Activated naive CD8-positive, alpha-beta T cell treated with anti-CD3 and anti-CD28 coated beads for 36 hours (primary cell): ENCODE measurements around the gene NELL1. TPM values are rescaled to one million over a fixed set of nuclear protein-coding genes. Genes with fewer than 3 reads are reported as not detected.

Experiments
- DNase-seq: peaks from one replicate; pipeline ENCODE4 v3.0.0; 2021
- H3K27ac Mint-ChIP-seq: one replicate; pipeline ENCODE4 v1.8.0; 2022; ENCODE audit warnings: mild to moderate bottlenecking, moderate library complexity, mixed read lengths
- H3K27me3 Mint-ChIP-seq: one replicate; pipeline ENCODE4 v1.8.0; 2022; ENCODE audit warnings: mild to moderate bottlenecking, mixed read lengths
- H3K36me3 Mint-ChIP-seq: one replicate; pipeline ENCODE4 v1.8.0; 2021; ENCODE audit warnings: mild to moderate bottlenecking, mixed read lengths
- H3K4me1 Mint-ChIP-seq: one replicate; pipeline ENCODE4 v1.8.0; 2021; ENCODE audit warnings: mixed read lengths
- H3K4me3 Mint-ChIP-seq: one replicate; pipeline ENCODE4 v1.8.0; 2022; ENCODE audit warnings: mild to moderate bottlenecking, moderate library complexity, mixed read lengths
- H3K9me3 Mint-ChIP-seq: one replicate; pipeline ENCODE4 v1.8.0; 2022; ENCODE audit warnings: mixed read lengths
- total RNA-seq, 2 experiments: library from RNA; stranded (reverse); gene quantifications; one replicate each; pipeline ENCODE4 v1.2.3, GENCODE V29; 2021

The NELL1 gene
- total RNA-seq, 2 experiments from 2014 or later = not detected

DNA sequence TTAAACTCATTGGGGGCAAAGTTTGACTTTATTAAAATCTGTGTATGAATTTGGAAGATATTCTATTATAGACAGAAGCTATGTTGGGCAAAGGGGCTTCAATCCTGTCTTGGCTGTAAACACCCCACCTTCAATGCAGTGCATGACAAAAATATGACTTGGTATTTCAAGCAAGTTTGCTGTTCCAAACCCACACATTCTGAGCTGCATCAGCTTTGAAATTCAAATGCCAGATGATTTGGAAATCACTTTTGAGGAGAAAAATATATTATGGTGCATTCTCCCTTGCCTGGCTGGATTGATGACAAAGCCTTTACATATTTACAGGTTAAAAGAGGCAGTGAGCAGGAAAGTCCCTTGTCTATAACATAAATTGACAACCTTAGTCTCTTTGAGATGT is 760.0 kb downstream of the NELL1 start:
- H3K27ac Mint-ChIP-seq = no peak overlapping the region
- H3K4me1 Mint-ChIP-seq = no peaks in the 10 kb centered on the region
- H3K36me3 Mint-ChIP-seq = no peaks in the 10 kb centered on the region
- DNase-seq = no peak
- no peaks in the 10 kb centered on the region for H3K9me3 Mint-ChIP-seq
- no peak overlapping the region for H3K4me3 Mint-ChIP-seq
- no peaks in the 10 kb centered on the region for H3K27me3 Mint-ChIP-seq

- DNase-seq = no peak
Measured at GRCh38 chr11:21430537-21430936, 761.2 kb downstream of the NELL1 start.

GRCh38 chr11:21446939-21447590 is 777.7 kb downstream of the NELL1 start:
- H3K27me3 Mint-ChIP-seq = no peaks in the 10 kb centered on the region
- H3K27ac Mint-ChIP-seq = no peak overlapping the region
- H3K4me1 Mint-ChIP-seq = no peaks in the 10 kb centered on the region
- no peak for DNase-seq
- no peak overlapping the region for H3K4me3 Mint-ChIP-seq
- no peaks in the 10 kb centered on the region for H3K36me3 Mint-ChIP-seq
- no peaks in the 10 kb centered on the region for H3K9me3 Mint-ChIP-seq

More at GRCh38 chr11:21430537-21430936, 761.2 kb downstream of the NELL1 start:
- Mint-ChIP-seq H3K4me3 (no peak overlapping the region), H3K27me3 (no peaks in the 10 kb centered on the region), H3K4me1 (no peaks in the 10 kb centered on the region), H3K27ac (no peak overlapping the region), H3K36me3 (no peaks in the 10 kb centered on the region), H3K9me3 (no peaks in the 10 kb centered on the region)

GRCh38 chr11:21447871-21448270 is 778.5 kb downstream of the NELL1 start:
- H3K4me3 Mint-ChIP-seq = no peak overlapping the region
- H3K36me3 Mint-ChIP-seq = no peaks in the 10 kb centered on the region
- H3K9me3 Mint-ChIP-seq = no peaks in the 10 kb centered on the region
- no peak for DNase-seq
- no peak overlapping the region for H3K27ac Mint-ChIP-seq
- H3K27me3 Mint-ChIP-seq = no peaks in the 10 kb centered on the region
- no peaks in the 10 kb centered on the region for H3K4me1 Mint-ChIP-seq

DNA sequence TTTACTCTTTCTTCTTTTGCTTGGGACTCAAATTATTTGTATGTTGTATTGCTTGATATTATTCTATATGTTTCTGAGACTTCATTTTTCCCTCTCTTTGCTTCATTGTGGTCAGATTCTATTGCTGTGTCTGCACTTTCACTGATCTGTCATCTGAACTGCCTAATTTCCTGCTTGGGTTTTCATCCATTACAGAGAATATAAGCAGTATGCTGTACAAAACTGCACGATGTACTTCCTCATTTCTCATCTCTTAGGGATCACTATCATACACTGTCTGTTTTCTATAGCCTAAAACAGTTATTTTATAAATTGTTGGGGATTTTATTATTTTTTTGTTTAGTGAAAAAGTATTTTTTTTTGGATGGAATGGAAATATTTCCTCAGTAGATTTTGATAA is 786.8 kb downstream of the NELL1 start:
- Mint-ChIP-seq H3K4me1 (no peaks in the 10 kb centered on the region), H3K36me3 (no peaks in the 10 kb centered on the region), H3K27me3 (no peaks in the 10 kb centered on the region)

GRCh38 chr11:21460082-21460481 is 790.7 kb downstream of the NELL1 start:
- H3K4me3 Mint-ChIP-seq = no peak overlapping the region
- H3K36me3 Mint-ChIP-seq = no peaks in the 10 kb centered on the region
- H3K27me3 Mint-ChIP-seq = no peaks in the 10 kb centered on the region
- no peaks in the 10 kb centered on the region for H3K4me1 Mint-ChIP-seq
- H3K27ac Mint-ChIP-seq = no peak overlapping the region
- no peaks in the 10 kb centered on the region for H3K9me3 Mint-ChIP-seq
- DNase-seq = no peak

More for the DNA sequence above, 786.8 kb downstream of the NELL1 start:
- Mint-ChIP-seq H3K4me3 (no peak overlapping the region), H3K27ac (no peak overlapping the region), H3K9me3 (no peaks in the 10 kb centered on the region)
- DNase-seq = no peak

GRCh38 chr11:21461701-21462100 is 792.3 kb downstream of the NELL1 start:
- DNase-seq = no peak
- Mint-ChIP-seq H3K4me3 (no peak overlapping the region), H3K27me3 (no peaks in the 10 kb centered on the region), H3K4me1 (no peaks in the 10 kb centered on the region), H3K36me3 (no peaks in the 10 kb centered on the region), H3K9me3 (no peaks in the 10 kb centered on the region), H3K27ac (no peak overlapping the region)

DNA sequence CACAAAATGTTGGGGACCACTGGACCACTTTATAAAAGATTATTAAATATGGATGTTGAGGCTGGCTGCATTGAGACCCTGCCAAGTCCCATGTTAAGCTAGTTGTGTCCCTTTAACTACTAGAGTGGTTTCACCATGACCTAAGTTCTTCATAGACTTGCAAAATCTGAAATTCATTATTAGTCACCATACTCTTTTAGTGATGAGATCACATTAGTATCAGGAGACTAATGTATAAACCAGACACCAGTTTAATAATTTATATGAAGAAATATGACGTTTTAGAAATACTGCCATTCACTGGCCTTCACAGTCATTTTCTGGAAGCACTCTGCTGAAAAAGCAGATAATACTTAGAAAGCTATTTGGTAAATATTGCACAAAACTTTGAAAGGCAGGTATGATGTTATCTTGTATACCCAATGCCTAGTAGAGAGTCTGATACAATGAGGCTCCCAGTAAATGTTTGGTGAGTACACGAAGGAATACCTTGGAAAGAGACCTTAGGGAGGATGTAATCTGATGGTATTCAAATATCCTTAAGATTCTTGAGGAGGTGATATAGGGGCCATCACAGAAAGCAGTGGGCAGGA is 795.3 kb downstream of the NELL1 start:
- Mint-ChIP-seq H3K36me3 (no peaks in the 10 kb centered on the region), H3K4me3 (no peak overlapping the region), H3K4me1 (no peaks in the 10 kb centered on the region), H3K9me3 (no peaks in the 10 kb centered on the region), H3K27me3 (no peaks in the 10 kb centered on the region), H3K27ac (no peak overlapping the region)
- no peak for DNase-seq

- Mint-ChIP-seq H3K4me1 (no peaks in the 10 kb centered on the region), H3K27me3 (no peaks in the 10 kb centered on the region), H3K4me3 (no peak overlapping the region), H3K27ac (no peak overlapping the region), H3K36me3 (no peaks in the 10 kb centered on the region), H3K9me3 (no peaks in the 10 kb centered on the region)
- no peak for DNase-seq
Measured at GRCh38 chr11:21465203-21465602, 795.8 kb downstream of the NELL1 start.

GRCh38 chr11:21465920-21466319 is 796.5 kb downstream of the NELL1 start:
- Mint-ChIP-seq H3K4me1 (no peaks in the 10 kb centered on the region), H3K4me3 (no peak overlapping the region), H3K27ac (no peak overlapping the region), H3K36me3 (no peaks in the 10 kb centered on the region), H3K9me3 (no peaks in the 10 kb centered on the region), H3K27me3 (no peaks in the 10 kb centered on the region)
- DNase-seq = no peak

GRCh38 chr11:21470521-21470920 is 801.1 kb downstream of the NELL1 start:
- Mint-ChIP-seq H3K27ac (no peak overlapping the region), H3K27me3 (no peaks in the 10 kb centered on the region), H3K9me3 (no peaks in the 10 kb centered on the region), H3K4me3 (no peak overlapping the region), H3K36me3 (no peaks in the 10 kb centered on the region), H3K4me1 (no peaks in the 10 kb centered on the region)
- DNase-seq = no peak

DNA sequence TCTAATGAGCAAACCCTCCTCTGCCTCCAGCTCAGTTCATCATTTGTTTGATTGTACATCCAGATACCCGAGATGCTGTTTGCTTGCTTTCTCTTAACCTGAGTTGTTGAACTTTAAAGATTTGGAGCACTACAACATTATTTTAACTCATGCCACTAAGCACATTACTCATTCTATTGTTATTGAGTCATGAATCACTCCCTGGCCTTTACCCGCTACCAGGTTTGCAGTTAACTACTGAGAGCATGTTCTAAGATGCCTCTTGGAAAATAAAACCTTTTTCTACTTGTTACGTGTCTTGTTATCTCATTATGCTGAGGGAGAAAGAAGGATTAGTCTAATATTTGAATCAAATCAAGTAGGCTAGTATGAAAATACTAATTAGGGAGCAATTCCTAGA is 802.9 kb downstream of the NELL1 start:
- Mint-ChIP-seq H3K36me3 (no peaks in the 10 kb centered on the region), H3K27ac (no peak overlapping the region), H3K9me3 (no peaks in the 10 kb centered on the region), H3K27me3 (no peaks in the 10 kb centered on the region), H3K4me3 (no peak overlapping the region), H3K4me1 (no peaks in the 10 kb centered on the region)
- DNase-seq = no peak

- Mint-ChIP-seq H3K27ac (no peak overlapping the region), H3K9me3 (no peaks in the 10 kb centered on the region), H3K36me3 (no peaks in the 10 kb centered on the region), H3K27me3 (no peaks in the 10 kb centered on the region), H3K4me1 (no peaks in the 10 kb centered on the region), H3K4me3 (no peak overlapping the region)
- no peak for DNase-seq
Measured at GRCh38 chr11:21474529-21474928, 805.1 kb downstream of the NELL1 start.

DNA sequence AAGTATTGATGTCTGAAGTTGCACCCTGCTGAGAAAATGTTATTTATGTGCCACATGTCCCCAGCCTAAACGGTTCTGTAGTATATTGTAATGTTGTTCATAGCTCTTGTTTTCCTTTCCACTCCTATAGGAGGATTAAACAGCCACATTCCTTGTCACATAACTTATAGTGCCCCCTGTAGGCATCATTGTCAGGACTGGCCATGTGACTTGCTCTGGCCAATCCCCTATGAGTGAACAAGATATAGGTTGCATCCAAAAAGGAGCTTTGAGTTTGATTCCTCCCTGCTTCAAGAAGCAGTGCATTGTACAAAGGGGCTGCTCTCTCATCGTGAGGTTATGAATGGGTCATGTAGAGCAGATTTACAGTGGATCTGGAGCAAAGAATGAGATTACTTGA is 805.9 kb downstream of the NELL1 start:
- Mint-ChIP-seq H3K9me3 (no peaks in the 10 kb centered on the region), H3K4me3 (no peak overlapping the region), H3K36me3 (no peaks in the 10 kb centered on the region), H3K27me3 (no peaks in the 10 kb centered on the region), H3K27ac (no peak overlapping the region), H3K4me1 (no peaks in the 10 kb centered on the region)
- DNase-seq = no peak

- Mint-ChIP-seq H3K9me3 (no peaks in the 10 kb centered on the region), H3K27me3 (no peaks in the 10 kb centered on the region), H3K27ac (no peak overlapping the region), H3K36me3 (no peaks in the 10 kb centered on the region), H3K4me1 (no peaks in the 10 kb centered on the region), H3K4me3 (no peak overlapping the region)
- no peak for DNase-seq
Measured at GRCh38 chr11:21476588-21476987, 807.2 kb downstream of the NELL1 start.

DNA sequence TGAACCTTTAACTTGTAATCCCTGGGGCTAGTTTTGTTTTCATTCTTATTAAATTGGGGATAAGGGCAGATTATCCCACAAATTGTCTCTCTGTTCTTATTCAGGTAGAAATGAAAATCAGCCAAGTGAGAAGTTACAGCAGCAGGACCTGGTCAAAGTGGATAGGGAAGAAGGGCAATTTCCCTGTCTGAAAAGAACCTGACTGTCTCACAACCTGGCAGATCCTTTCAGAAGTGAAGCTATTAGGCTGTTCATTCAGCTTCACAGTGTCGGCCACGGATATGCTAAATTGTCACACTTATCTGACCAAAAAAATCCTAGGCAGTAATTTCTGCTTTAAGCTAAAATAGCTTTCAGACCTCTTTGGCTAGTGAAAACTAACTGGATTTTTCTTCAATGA is 810.9 kb downstream of the NELL1 start:
- Mint-ChIP-seq H3K4me3 (no peak overlapping the region), H3K27me3 (no peaks in the 10 kb centered on the region), H3K9me3 (no peaks in the 10 kb centered on the region), H3K27ac (no peak overlapping the region), H3K36me3 (no peaks in the 10 kb centered on the region), H3K4me1 (no peaks in the 10 kb centered on the region)
- DNase-seq = no peak
